Thyroid gland (tissue), 4 donors: ENCODE measurements around the gene ARSJ.

ENCODE experiments used
- CTCF ChIP-seq, 6 experiments: fragments of 200-600 bp in 3 of 6; fragments of 450-650 bp in 3 of 6; sonication (generic) in 3 of 6; IDR thresholded peaks; one replicate each; pipeline ENCODE4 v1.5.1; 2016 to 2019; ENCODE audit warnings: antibody characterized with exemption in 6 of 6, mild to moderate bottlenecking in 2 of 6, inconsistent platforms in 1 of 6, moderate library complexity in 1 of 6
- POLR2A ChIP-seq, 2 donors: fragments of 450-650 bp; IDR thresholded peaks; one replicate each; pipeline ENCODE4 v1.6.1; 2017; ENCODE audit warnings: antibody characterized with exemption in 2 of 2, mild to moderate bottlenecking in 2 of 2, moderate library complexity in 1 of 2

DNA sequence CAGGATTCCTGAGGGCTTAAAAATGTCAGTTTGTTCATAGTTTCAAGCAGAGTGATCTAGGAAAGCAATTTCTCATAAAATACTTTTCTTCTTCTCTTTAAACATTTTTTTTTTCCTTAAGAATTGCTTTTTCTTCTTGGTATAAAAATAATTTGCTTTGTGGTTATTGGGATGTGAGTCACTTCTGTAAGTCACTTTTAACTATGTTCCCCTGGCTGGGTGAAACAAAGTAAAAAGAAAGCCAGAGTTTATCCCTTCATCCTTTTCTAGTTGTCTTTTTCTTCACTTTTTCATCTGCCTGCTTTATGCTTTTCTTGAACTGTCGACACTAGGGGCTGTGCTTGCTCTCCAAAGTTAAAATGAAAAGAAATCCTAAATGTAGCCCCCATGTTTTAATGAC is 33.5 kb downstream of the ARSJ start:
- no peak for TF ChIP-seq CTCF (IDR thresholded peaks at IDR 0.05)
- TF ChIP-seq POLR2A (IDR thresholded peaks at IDR 0.05) = no peak
